H9 (cell line): ENCODE measurements around the gene NAA60. TPM values are rescaled to one million over a fixed set of nuclear protein-coding genes. Genes with fewer than 3 reads are reported as not detected.
A peak's percentile ranks its signal among the peaks of the same experiment; 100 is the strongest.

Source experiments
- DNase-seq: peaks from one replicate; pipeline ENCODE4 v3.0.0-alpha.2; 2017
- H2AFZ ChIP-seq: one replicate; pipeline ENCODE4 v1.6.1; 2013; ENCODE audit warnings: mild to moderate bottlenecking, low read length, control low read depth, moderate library complexity
- H2AK5ac ChIP-seq: 2 replicates; pipeline ENCODE4 v1.6.1; 2013; ENCODE audit warnings: low read length, control low read depth, mixed read lengths; ENCODE audit not compliant: insufficient read length
- H2BK120ac ChIP-seq: one replicate; pipeline ENCODE4 v1.6.1; 2013; ENCODE audit warnings: low read depth, mild to moderate bottlenecking, low read length, control low read depth, inconsistent platforms; ENCODE audit not compliant: poor library complexity, severe bottlenecking
- H2BK12ac ChIP-seq: 2 replicates; pipeline ENCODE4 v1.6.1; 2013; ENCODE audit warnings: low read length, control low read depth, mixed read lengths, low read depth; ENCODE audit not compliant: insufficient read length
- H2BK15ac ChIP-seq: 2 replicates; pipeline ENCODE4 v1.6.1; 2013; ENCODE audit warnings: low read depth, low read length, control low read depth
- H2BK20ac ChIP-seq: one replicate; pipeline ENCODE4 v1.6.1; 2013; ENCODE audit warnings: low read depth, mild to moderate bottlenecking, low read length, control low read depth, inconsistent platforms; ENCODE audit not compliant: poor library complexity, severe bottlenecking
- H2BK5ac ChIP-seq: 2 replicates; pipeline ENCODE4 v1.6.1; 2013; ENCODE audit warnings: low read length, control low read depth, mixed read lengths; ENCODE audit not compliant: insufficient read length
- H3K14ac ChIP-seq: 2 replicates; pipeline ENCODE4 v1.6.1; 2013; ENCODE audit warnings: low read length, control low read depth; ENCODE audit not compliant: insufficient read depth
- H3K18ac ChIP-seq: 2 replicates; pipeline ENCODE4 v1.6.1; 2013; ENCODE audit warnings: low read depth, mild to moderate bottlenecking, mixed read lengths, low read length, control low read depth; ENCODE audit not compliant: insufficient read length
- H3K23ac ChIP-seq: 2 replicates; pipeline ENCODE4 v1.6.1; 2013; ENCODE audit warnings: low read length, control low read depth, mixed read lengths, low read depth; ENCODE audit not compliant: insufficient read length
- H3K23me2 ChIP-seq: 2 replicates; pipeline ENCODE4 v1.6.1; 2013; ENCODE audit warnings: low read depth, mild to moderate bottlenecking, mixed read lengths, low read length, control low read depth; ENCODE audit not compliant: insufficient read length, poor library complexity, severe bottlenecking
- H3K27ac ChIP-seq: 2 replicates; pipeline ENCODE4 v1.5.1; 2013; ENCODE audit warnings: low read length, control low read depth, mixed read lengths, low read depth; ENCODE audit not compliant: insufficient read length
- H3K27me3 ChIP-seq: 2 replicates; pipeline ENCODE4 v1.6.1; 2013; ENCODE audit warnings: low read length, control low read depth, inconsistent platforms; ENCODE audit not compliant: insufficient read depth
- H3K4ac ChIP-seq: 2 replicates; pipeline ENCODE4 v1.6.1; 2013; ENCODE audit warnings: low read depth, mild to moderate bottlenecking, control low read depth, inconsistent platforms, low read length, moderate library complexity
- H3K4me1 ChIP-seq: 2 replicates; pipeline ENCODE4 v1.6.1; 2013; ENCODE audit warnings: low read length, control low read depth, inconsistent platforms; ENCODE audit not compliant: insufficient read depth
- H3K4me2 ChIP-seq: 2 replicates; pipeline ENCODE4 v1.6.1; 2013; ENCODE audit warnings: low read length, control low read depth, mixed read lengths; ENCODE audit not compliant: insufficient read length, insufficient read depth
- H3K56ac ChIP-seq: 2 replicates; pipeline ENCODE4 v1.6.1; 2013; ENCODE audit warnings: low read depth, mild to moderate bottlenecking, mixed read lengths, low read length, control low read depth; ENCODE audit not compliant: insufficient read length
- H3K79me1 ChIP-seq: 2 replicates; pipeline ENCODE4 v1.6.1; 2013; ENCODE audit warnings: low read depth, mild to moderate bottlenecking, moderate library complexity, low read length, control low read depth, inconsistent platforms; ENCODE audit not compliant: insufficient read depth, poor library complexity, severe bottlenecking
- H3K79me2 ChIP-seq: 2 replicates; pipeline ENCODE4 v1.6.1; 2013; ENCODE audit warnings: low read length, control low read depth, inconsistent platforms; ENCODE audit not compliant: insufficient read depth
- H3K9ac ChIP-seq: 2 replicates; pipeline ENCODE4 v1.6.1; 2013; ENCODE audit warnings: low read length, control low read depth, mixed read lengths; ENCODE audit not compliant: insufficient read length; ENCODE audit errors: extremely low read depth
- H3K9me3 ChIP-seq: one replicate; pipeline ENCODE4 v1.6.1; 2013; ENCODE audit warnings: low read depth, low read length, inconsistent platforms; ENCODE audit not compliant: control insufficient read depth
- H3T11ph ChIP-seq: one replicate; pipeline ENCODE4 v1.6.1; 2013; ENCODE audit warnings: mild to moderate bottlenecking, low read length, control low read depth, inconsistent platforms
- H4K20me1 ChIP-seq: one replicate; pipeline ENCODE4 v1.6.1; 2013; ENCODE audit not compliant: control insufficient read depth, insufficient read length, insufficient read depth
- H4K5ac ChIP-seq: 2 replicates; pipeline ENCODE4 v1.6.1; 2013; ENCODE audit warnings: low read depth, mild to moderate bottlenecking, mixed read lengths, low read length, control low read depth; ENCODE audit not compliant: insufficient read length
- H4K8ac ChIP-seq: replicated peaks from 2 replicates; pipeline ENCODE4 v1.6.1; 2013; ENCODE audit warnings: low read length, control low read depth, mixed read lengths, low read depth; ENCODE audit not compliant: insufficient read length
- H4K91ac ChIP-seq: 2 replicates; pipeline ENCODE4 v1.6.1; 2013; ENCODE audit warnings: low read depth, mild to moderate bottlenecking, moderate library complexity, mixed read lengths, low read length, control low read depth; ENCODE audit not compliant: insufficient read length
- H3K27ac Mint-ChIP-seq, 3 experiments: 2 replicates in 2 of 3; 3 replicates in 1 of 3; pipeline ENCODE4 v1.8.0; 2020 to 2021; ENCODE audit warnings: mixed read lengths in 3 of 3, mild to moderate bottlenecking in 1 of 3, moderate library complexity in 1 of 3
- H3K27me3 Mint-ChIP-seq: 2 replicates; pipeline ENCODE4 v1.8.0; 2021; ENCODE audit warnings: low read depth, mild to moderate bottlenecking, moderate library complexity, mixed read lengths
- H3K36me3 Mint-ChIP-seq, 3 experiments: 2 replicates in 2 of 3; 3 replicates in 1 of 3; pipeline ENCODE4 v1.8.0; 2020 to 2021; ENCODE audit warnings: low read depth in 3 of 3, mixed read lengths in 3 of 3; ENCODE audit not compliant: insufficient read depth in 1 of 3
- H3K4me1 Mint-ChIP-seq, 2 experiments: 2 replicates each; pipeline ENCODE4 v1.8.0; 2020; ENCODE audit warnings: mixed read lengths in 2 of 2
- H3K4me3 Mint-ChIP-seq, 2 experiments: 2 replicates in 1 of 2; 3 replicates in 1 of 2; pipeline ENCODE4 v1.8.0; 2020 to 2021; ENCODE audit warnings: mild to moderate bottlenecking in 2 of 2, mixed read lengths in 2 of 2, moderate library complexity in 1 of 2
- H3K9me3 Mint-ChIP-seq, 2 experiments: 2 replicates in 1 of 2; 3 replicates in 1 of 2; pipeline ENCODE4 v1.8.0; 2020; ENCODE audit warnings: mild to moderate bottlenecking in 2 of 2, mixed read lengths in 2 of 2, moderate library complexity in 1 of 2
- CTCF ChIP-seq: fragments of 200-600 bp; sonication (generic); conservative IDR thresholded peaks from 3 replicates; pipeline ENCODE4 v1.8.0; 2021; ENCODE audit warnings: antibody characterized with exemption, mild to moderate bottlenecking
- WGBS: extraction: QIAGEN DNeasy Blood & Tissue Kit; methylation state at CpG from one replicate; pipeline ENCODE4 v1.1.7; 2013; ENCODE audit warnings: missing lambda C conversion rate, low lambda C conversion rate, mixed read lengths; ENCODE audit not compliant: insufficient read length; ENCODE audit errors: extremely low coverage; 5-methylcytosine and 5-hydroxymethylcytosine counted together
- total RNA-seq: library from RNA; stranded (reverse); gene quantifications from 2 replicates; pipeline ENCODE4 v1.2.1, GENCODE V29; 2021

NAA60 gene
- total RNA-seq, 1 experiment from 2014 or later: 49.3 TPM

GRCh38 chr16:3461151-3461550, 17.7 kb downstream of the NAA60 start:
- Histone ChIP-seq H3K4ac (no peak overlapping the region), H3K23me2 (peaks cover 8% of the 10 kb centered on the region), H2AFZ (no peak overlapping the region), H2BK20ac (no peak overlapping the region), H3K18ac (no peak overlapping the region), H3K27me3 (no peaks in the 10 kb centered on the region), H3K27ac (no peak overlapping the region), H3K9me3 (no peaks in the 10 kb centered on the region), H3T11ph (no peak overlapping the region), H4K91ac (no peak overlapping the region), H3K4me2 (no peak overlapping the region), H3K14ac (no peak overlapping the region), H2BK120ac (no peak overlapping the region), H3K23ac (no peak overlapping the region), H4K20me1 (no peaks in the 10 kb centered on the region), H3K79me2 (peaks cover 35% of the 10 kb centered on the region), H3K4me1 (peaks cover 8% of the 10 kb centered on the region; the same call in 1 of the 2 replicates), H2BK15ac (no peak overlapping the region), H2BK5ac (no peak overlapping the region), H3K56ac (no peak overlapping the region), H2BK12ac (no peak overlapping the region), H4K5ac (no peak overlapping the region), H3K79me1 (peaks cover 10% of the 10 kb centered on the region), H2AK5ac (no peak overlapping the region), H4K8ac (no peak overlapping the region), H3K9ac (no peak overlapping the region)
- TF ChIP-seq CTCF: no peak
- Mint-ChIP-seq H3K4me3 (peak overlapping the region in 1 of 2 experiments; percentile 59; a peak in 2 of 5 replicates), H3K4me1 (peaks cover 39 to 41% of the 10 kb centered on the region in 2 experiments), H3K27ac (no peak overlapping the region), H3K27me3 (no peaks in the 10 kb centered on the region), H3K9me3 (no peaks in the 10 kb centered on the region), H3K36me3 (peaks cover under 1 to 3% (median 3%) of the 10 kb centered on the region in 3 experiments; a peak in 5 of 7 replicates)
- DNase-seq: no peak
- no CpG with 5 or more reads among the region's 8 CpGs for WGBS
